Fibroblast of gingiva (primary cell): ENCODE measurements around the gene RANBP3L.
"Not testable (repeated sequence)": the region's sequence is repeated elsewhere in the genome, so short reads cannot be mapped to it uniquely, and the experiment has no call there.

ENCODE experiments used
- DNase-seq: peaks from one replicate; pipeline ENCODE4 v3.0.0-alpha.2; 2011; ENCODE audit warnings: low read depth

RANBP3L gene, protein sequence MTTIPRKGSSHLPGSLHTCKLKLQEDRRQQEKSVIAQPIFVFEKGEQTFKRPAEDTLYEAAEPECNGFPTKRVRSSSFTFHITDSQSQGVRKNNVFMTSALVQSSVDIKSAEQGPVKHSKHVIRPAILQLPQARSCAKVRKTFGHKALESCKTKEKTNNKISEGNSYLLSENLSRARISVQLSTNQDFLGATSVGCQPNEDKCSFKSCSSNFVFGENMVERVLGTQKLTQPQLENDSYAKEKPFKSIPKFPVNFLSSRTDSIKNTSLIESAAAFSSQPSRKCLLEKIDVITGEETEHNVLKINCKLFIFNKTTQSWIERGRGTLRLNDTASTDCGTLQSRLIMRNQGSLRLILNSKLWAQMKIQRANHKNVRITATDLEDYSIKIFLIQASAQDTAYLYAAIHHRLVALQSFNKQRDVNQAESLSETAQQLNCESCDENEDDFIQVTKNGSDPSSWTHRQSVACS

DNA sequence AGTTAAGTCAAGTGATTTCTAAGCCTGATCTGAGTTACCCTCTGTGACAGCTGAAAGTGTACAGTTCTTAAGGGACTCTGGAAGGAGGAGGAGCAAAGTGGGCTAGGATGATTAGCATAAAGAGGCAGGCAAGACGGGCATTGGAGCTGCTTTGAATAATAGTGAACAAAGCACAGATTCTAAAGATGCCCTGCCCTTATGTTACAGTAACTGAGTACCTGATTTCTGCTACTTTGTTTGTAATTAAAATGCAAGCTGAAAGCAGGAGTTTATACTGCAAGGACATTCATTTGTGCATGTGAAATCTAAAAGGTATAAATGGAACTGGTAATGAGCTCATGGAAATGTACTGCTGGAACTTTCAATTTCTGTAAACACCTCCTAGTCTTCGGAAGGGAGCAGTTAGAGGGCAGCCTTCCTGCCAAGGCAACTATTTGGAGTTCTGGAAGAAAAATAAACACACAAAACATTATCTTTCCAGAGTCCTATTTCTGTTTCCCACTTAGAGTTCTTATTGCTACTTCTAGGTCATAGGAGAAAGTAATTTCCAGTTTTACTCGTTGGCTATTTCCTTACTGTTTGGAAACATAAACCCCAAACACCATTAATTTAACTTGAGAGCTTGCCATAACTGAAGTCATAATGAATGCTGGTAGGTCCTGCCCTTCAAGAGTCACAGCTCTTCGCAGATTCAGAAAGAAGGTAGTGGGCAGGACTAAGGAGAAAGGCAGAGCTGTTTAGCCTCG lies at the start of gene RANBP3L:
RANBP3L (minus strand) TSS at position 45 of the 746 bp plus-strand sequence. CDS start 486 bp downstream, outside the sequence.
- DNase-seq, result peak; percentile 74

DNA sequence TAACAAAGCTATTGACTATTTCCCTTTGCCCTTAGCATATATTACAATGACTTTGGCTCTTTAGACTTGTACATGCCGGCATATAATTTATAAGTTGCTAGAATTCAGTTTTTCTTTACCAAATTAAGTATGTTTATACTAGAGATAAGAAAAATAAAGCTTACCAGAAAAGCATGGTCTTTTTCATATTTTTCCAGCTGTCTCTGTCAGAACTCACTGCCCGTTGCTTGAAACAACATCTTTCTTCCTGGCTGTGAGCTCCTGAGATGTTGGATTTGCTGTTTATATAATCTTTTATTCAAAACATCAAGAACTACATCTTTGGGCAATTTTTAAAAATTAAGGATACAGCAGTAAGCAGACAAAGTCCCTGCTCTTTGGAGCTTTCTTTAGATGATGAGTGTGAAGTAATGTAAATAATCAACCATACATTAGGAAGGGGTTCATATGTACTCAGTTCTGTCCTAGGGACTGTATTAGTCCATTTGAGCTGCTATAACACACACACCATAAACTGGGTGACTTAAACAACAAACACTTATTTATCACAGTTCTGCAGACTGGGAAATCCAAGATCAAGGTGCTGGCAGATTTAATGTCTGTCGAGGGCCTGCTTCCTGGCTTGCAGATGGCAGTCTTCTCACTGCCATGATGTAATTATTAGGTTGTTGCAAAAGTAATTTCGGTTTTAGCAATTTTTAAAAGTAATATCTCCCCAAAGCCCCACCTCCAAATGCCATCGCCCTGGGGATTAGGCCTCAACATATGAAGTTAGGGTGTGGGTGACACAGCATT lies 45.4 kb upstream of the RANBP3L start:
- DNase-seq, result no peak

- DNase-seq, result no peak
Observed at GRCh38 chr5:36344899-36345298, 43.2 kb upstream of the RANBP3L start.

GRCh38 chr5:36341720-36342119 lies 40.0 kb upstream of the RANBP3L start:
- DNase-seq, result not testable (repeated sequence)

DNA sequence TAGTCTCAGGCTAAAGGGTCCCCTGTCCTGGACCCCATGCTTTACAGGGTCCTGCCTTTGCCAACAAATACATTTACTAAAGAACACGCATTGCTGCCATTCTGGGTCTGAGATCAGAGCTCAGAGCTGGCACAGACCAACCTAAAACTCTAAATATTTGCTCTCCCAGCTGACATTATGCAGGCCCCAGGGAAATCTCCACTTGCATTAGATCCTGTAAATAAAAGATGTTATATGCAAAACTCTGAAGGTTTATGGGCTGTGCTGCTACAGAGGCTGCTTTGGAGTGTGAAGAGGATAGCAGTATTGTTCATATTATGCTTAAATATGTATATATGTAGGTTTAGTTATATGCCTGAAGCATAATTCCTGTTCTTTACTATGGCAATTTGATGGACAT lies 35.9 kb upstream of the RANBP3L start:
- DNase-seq, result no peak

- DNase-seq, result no peak
Observed at GRCh38 chr5:36334315-36334714, 32.6 kb upstream of the RANBP3L start.

DNA sequence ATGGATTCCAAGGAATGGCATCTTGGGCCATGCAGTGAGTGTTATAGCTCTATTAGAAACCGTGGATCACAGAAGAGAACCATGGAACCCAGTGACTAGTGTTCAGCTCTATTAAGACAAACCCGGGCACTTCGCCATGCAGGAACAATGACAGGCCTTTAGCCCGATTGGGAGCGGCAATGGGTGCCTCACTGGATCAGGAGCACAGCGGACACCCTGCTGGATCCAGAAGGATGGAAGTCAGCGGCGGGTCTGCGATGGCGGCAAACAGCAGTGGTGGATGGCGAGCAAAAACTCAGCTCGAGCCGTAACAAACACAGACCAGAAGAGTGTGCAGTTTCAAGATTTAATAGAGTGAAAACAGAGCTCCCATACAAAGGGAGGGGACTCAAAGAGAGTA lies 31.0 kb upstream of the RANBP3L start:
- not testable (repeated sequence) for DNase-seq

DNA sequence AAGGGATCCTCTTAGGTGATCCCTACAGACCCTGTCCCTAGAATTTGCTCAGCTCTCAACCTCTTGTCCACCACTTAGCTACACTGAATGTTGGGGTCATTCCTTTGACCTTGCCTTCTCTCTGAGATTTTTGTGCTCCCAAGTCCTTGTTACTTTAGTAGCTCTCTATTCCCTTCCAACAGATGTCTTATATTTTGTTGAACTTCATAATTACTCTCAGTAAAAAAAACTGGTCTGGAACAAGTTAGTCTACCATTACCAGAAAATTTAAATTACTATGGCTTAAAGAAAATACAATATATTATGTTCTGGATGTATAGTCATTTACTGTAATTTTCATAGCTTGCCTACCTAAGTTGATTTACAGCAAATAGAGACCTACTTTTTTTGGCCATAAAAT lies 23.5 kb upstream of the RANBP3L start:
- DNase-seq, result no peak

DNA sequence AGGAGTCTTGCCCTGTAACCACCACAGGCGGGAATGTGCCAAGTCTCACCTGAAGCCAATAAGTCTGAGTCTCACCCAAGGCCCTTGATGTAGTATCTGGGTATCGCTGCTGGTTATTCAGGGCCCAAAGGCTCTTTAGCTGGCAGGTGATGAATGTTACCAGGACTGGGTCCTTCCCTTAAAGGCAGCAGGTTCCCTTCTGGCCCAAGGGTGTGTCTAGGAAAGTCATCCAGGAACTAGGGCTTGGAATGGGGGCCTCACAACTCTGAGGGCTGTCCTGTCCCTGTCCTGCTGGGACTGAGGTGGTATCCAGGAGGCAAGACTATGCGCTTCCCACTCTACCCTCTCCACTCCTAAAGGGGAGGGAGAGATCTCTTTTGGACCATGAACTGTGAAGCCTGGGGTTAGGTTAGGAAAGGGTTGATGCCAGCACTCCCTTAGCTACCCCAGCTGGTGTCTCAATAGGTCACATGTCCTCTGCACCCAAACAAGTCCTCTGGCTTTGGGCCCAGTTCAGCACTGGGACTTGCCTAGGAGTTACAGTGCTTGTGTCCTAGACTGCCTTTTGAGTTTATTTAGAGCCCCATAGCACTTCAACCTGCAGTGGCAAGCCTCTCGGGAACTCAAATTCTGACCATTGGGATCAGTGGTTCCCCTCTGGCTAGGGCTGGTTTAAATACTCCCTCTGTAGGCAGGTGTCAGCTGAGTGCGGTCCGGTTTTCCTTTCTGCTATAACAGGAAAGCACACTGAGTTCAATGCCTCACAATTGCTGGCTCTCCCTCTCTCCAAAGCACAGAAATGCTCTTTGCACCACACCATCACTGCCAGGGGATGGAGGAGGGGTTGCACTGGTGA lies 22.5 kb upstream of the RANBP3L start:
- no peak for DNase-seq

DNA sequence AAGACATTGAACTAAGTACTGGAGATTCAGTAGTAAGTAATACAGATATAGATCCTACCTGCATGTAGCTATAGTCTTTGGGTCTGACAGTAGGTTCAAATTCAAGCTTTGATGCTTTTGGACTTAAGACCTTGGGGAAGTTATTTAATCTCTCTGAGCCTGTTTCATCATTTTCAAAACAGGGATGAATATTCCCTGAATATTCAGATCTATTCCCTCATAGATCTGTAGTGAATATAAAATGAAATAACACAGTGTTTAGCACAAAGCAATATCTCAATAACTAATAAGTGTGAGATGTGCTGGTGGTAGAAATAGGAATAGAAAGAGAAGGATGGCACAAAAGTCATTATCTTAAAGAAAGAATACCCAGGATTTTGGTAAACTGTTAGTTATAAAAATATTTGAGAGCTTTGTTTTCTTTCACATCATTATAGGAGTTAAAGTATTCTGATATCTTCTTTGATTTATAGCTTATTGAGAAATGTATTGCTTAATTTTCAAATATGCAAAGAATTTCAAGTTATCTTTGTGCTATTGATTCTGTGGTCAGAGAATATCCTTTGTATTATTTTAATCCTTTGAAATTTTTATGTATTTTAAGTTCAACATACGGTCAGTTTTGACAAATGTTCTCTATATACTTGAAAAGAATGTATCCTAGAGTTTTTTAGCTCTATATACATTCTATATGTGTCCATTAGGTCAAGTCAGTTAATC lies 11.4 kb upstream of the RANBP3L start:
- no peak for DNase-seq

GRCh38 chr5:36311956-36312355 lies 10.3 kb upstream of the RANBP3L start:
- DNase-seq, result no peak

DNA sequence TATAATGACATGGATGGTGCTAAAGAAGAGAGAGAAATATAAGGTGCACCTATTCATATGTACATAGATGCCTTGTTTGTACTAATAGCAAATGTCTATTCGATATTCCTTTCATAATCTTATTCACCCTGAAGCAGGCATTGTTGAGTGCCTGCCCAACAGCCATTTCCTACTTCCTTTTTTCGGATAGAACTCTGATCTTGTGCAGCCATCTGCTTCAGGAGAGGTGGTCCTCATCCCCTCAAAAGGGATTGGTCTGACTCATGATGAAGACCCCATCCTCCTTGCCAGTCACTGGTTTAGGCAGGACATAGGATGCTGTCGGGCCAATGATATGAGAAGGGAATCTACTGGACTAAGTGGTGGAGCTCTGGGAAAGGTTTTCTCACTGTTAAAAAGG lies 8.4 kb upstream of the RANBP3L start:
- DNase-seq, result no peak

DNA sequence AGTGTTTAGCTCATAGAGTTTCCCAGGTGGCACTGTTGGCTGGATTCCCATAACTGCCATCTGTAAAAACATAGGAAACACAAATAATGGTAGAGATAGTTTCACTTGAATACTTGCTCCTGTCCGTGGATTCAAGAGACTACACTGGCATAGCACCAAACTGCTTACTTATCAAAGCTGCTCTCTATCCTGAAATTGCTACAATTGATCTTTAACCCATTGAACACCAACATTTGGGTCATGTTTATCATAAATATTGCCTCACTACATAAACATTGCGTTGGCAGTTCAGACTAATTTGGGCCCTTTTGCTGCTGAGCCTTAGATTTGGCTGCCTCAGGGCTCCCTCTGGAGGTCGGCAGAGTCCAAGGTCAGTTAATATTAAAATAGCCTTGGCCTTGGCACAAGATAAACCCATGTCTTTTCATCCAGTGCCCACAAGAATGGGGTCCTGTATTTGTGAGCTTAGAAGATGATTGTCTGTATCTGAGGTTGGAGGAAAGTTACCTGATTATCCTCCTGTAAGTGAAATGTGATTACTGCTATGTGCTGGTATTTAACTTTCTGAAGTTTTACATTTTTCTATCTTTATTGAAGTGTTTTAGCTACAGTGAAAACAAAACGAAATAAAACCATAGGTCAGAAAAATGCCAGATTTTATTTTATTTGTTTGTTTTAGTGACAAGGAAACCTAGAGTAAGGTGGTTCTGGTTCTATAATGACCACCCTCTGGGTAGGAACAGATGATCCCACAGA lies 4.0 kb upstream of the RANBP3L start:
- peak; percentile 58 for DNase-seq

DNA sequence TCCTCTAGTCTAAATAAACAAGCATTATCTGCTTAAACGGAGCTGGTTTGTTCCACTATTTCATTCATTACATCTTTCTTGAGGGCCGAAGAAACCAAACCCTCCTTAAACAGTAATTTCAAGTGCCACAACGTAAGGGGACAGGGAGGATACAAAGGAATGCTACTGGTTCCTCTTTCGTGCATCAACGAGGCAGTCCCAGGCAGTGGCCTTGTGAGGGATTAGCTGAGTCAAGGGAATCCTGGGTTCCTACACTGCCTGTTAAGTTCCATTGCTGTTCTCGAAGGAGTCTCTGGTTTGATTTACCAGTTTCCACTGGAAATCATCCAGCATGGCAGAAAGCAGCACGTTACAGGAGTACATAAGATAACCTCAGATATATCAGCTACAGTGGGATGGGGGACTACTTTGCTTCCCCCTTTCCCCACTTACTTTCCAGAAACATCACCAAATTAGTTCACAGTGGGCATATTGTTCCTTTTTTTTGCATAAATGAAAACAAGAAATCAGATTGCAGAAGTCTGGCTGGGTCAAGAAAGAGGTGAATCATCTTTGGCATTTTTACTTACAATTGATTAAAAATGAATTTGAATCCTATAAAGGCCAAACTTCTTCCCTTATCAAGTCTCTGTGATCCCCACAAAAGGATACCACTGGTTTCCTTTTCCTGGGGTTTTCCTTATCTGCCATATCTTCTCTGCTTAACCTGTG lies 2.5 kb upstream of the RANBP3L start:
- DNase-seq, result no peak

DNA sequence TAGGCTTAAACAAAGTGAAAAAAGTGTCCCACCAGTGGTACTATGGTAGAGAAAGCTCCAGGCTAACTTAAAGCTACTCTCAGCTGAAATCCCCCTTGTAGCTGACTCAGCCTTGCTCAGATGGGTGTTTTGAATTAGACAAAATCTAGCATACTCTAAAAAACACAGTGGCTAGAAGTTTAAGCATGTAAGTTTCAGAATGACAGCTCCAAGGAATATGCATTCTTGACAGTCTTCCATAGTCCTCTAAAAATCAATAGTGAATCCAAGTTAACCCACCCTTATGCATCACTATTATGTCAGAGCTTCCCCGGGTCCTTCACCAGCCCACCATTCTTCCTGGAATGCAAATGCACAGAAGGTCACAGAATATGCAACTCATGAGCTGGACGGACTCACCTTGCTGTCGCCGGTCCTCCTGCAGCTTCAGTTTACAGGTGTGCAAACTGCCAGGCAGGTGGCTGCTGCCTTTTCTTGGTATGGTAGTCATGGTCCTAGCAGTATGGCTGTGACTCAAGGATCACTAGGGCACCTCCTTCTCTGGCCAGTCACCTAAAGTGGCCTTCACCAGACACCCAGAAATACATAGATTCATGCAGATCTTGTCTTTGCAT lies 668 bp downstream of the RANBP3L start:
- DNase-seq, result no peak

- DNase-seq, result peak; percentile 36
Observed at GRCh38 chr5:36300191-36300926, 1.3 kb downstream of the RANBP3L start.

- DNase-seq, result peak; percentile 95
Observed at GRCh38 chr5:36298552-36298951, 3.1 kb downstream of the RANBP3L start.

DNA sequence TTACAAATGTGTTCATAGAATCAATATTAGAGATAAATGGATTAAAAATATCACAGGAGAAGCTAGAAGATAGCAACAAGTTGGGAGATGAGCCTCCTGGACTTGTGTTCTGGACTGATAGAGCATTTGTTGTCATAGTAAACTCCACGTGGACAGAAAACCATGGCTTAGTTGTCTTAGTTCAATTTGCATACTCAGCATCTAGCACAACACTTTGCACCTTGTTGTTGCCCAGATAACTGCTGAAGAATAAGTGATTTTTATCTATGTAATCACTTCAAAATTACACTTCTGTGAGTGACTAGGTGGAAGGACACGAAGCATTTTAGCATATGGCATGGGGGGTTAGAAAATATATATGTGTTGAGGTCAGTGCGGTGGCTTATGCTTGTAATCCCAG lies 4.0 kb downstream of the RANBP3L start:
- no peak for DNase-seq
